M059J (cell line): ENCODE results near the gene HECTD3. TPM values are rescaled to one million over a fixed set of nuclear protein-coding genes. Genes with fewer than 3 reads are reported as not detected.
"Not testable (repeated sequence)": the region's sequence is repeated elsewhere in the genome, so short reads cannot be mapped to it uniquely, and the experiment has no call there.

Source experiments
- DNase-seq: peaks from one replicate; pipeline ENCODE4 v3.0.0-alpha.2; 2012; ENCODE audit warnings: low read depth
- total RNA-seq: library from RNA; depleted of rRNA; stranded (reverse); fragments of >200 nt; shearing (Covaris generic); gene quantifications from 2 replicates; pipeline ENCODE4 v1.2.3, GENCODE V29; 2014

HECTD3 gene
- total RNA-seq, 1 experiment from 2014 or later, result 33.7 TPM

DNA sequence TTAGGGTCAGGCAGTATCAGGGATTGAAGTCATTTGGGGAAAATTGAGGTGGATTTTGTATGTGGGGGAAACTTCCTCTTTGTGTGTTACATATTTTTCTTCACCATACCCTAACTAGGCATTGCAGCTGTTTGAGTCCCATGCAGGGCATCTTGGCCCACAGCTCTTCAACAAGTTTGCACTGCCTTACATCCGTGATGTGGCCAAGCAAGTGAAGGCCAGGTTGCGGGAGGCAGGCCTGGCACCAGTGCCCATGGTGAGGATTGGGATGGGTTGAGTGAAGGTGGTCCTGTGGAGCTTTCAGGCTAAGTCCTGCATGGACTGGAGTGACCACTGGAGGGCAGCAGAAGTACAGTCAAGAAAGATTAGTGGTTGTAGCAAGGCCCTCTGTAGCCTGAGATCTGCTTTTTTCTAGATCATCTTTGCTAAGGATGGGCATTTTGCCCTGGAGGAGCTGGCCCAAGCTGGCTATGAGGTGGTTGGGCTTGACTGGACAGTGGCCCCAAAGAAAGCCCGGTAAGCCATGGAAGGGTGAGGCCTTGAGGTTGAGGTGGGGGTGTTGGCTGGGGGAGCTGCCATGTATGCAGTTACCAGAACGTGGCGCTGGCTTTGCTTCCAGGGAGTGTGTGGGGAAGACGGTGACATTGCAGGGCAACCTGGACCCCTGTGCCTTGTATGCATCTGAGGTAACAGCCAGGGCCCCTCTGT is 3.4 kb upstream of the HECTD3 start:
- DNase-seq, result peak; percentile 77

DNA sequence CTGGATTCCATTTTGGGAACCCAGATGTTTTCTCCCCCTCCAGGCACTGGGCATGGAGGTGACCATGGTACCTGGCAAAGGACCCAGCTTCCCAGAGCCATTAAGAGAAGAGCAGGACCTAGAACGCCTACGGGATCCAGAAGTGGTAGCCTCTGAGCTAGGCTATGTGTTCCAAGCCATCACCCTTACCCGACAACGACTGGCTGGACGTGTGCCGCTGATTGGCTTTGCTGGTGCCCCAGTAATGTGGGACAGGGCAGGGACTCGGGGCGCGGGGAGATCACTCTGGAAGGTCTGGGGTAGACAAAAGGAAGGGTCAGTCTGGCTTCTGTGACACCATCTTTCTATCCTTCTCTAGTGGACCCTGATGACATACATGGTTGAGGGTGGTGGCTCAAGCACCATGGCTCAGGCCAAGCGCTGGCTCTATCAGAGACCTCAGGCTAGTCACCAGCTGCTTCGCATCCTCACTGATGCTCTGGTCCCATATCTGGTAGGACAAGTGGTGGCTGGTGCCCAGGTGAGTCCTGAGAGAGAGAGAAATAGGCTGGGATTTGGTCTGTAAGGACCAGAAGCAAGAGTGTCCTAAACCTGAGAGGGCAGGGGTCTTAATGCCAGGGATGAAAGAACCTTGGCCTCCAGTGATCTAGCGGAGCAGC is 2.6 kb upstream of the HECTD3 start:
- DNase-seq, result no peak

DNA sequence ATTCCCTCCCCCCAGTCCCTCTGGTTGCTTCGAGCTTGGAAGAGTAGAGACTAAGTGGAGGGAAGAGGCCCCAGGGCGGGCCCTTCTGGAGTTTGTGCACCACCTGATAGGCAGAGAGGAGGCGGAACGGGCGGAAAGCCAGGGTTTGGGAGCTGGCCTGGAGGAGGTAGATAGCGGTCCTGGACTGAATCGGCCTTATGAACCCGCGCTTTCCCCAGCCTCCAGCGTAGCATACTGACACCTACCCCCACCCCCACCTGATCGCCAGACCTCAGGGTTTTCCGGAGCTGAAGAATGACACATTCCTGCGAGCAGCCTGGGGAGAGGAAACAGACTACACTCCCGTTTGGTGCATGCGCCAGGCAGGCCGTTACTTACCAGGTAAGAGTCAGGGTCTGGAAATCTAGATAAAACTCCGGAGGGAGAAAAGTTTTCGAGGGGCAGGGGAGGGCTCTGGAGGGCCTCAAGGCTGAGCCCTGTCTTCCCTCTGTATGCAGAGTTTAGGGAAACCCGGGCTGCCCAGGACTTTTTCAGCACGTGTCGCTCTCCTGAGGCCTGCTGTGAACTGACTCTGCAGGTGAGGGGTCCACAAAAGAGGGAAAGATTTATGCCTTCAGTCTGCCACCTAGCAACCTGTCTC is 1.6 kb upstream of the HECTD3 start:
- DNase-seq, result peak; percentile 90

- DNase-seq, result peak; percentile 98
Observed at GRCh38 chr1:45011837-45012638, 914 bp upstream of the HECTD3 start, which contains the start of gene UROD. Gene UROD, plus strand, starts transcription at chr1:45012254. Its CDS starts 12 bp downstream, at chr1:45012266.

- DNase-seq, result peak; percentile 35
Observed at GRCh38 chr1:45009956-45010854, 919 bp downstream of the HECTD3 start.

GRCh38 chr1:45009296-45009865 is 1.7 kb downstream of the HECTD3 start:
- no peak for DNase-seq

- DNase-seq, result no peak
Observed at GRCh38 chr1:45008516-45008915, 2.6 kb downstream of the HECTD3 start.

DNA sequence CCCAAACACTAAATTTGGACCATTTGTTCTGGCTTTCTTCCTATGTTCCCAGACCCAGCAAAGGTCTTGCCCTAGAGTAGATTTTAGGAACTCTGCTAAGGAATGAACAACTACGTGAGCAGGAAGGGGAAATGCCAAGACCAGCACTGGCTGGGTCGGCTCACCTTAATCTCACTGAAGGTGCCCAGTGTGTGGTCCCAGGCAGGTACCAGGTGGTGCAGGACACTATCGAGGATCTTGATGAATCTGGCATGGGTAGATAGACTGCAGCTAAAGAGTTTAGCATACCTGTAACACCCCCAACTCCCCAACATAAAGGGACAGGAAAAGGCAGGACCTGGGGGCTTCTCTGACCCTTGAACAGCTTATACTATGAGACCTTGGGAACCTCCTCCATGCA is 3.0 kb downstream of the HECTD3 start:
- no peak for DNase-seq

DNA sequence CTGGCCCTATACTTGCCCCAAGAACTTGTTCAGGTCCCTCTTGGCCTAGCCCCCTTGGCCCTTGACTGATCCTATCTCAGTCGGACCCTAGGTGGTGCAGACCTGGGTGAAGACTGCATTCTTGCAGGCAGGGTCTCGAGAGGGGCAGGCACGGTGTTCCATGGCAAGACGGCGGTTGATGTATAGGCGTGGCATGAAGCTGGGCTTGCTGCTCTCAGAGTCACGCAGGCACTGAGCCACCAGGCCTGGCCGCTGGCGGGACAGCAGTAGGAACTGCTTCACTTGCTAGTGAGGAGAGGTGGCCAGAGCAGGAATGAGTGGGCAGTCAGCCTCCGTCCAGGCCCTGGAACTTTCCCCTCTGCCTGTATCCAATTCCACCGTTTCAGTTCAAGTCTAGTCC is 3.8 kb downstream of the HECTD3 start:
- no peak for DNase-seq

DNA sequence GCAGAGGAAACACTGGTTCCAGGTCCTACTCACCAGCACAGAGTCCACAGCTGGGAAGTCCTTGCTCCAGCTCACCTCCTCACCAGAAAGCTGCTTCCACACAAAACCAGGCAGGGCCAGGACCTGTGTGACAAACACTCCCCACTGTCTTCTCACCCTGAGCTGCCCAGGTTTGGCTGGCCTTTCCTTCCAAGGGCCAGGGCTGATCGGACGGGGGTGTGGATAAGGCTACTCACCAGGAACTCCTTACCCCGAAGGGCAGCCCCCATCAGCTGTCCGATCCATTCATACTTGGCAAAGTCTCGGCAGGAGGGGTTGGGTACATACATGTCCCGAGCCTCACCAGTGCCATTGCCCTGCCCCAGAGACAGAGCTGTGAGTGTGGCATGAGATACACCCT is 5.4 kb downstream of the HECTD3 start:
- DNase-seq, result no peak

DNA sequence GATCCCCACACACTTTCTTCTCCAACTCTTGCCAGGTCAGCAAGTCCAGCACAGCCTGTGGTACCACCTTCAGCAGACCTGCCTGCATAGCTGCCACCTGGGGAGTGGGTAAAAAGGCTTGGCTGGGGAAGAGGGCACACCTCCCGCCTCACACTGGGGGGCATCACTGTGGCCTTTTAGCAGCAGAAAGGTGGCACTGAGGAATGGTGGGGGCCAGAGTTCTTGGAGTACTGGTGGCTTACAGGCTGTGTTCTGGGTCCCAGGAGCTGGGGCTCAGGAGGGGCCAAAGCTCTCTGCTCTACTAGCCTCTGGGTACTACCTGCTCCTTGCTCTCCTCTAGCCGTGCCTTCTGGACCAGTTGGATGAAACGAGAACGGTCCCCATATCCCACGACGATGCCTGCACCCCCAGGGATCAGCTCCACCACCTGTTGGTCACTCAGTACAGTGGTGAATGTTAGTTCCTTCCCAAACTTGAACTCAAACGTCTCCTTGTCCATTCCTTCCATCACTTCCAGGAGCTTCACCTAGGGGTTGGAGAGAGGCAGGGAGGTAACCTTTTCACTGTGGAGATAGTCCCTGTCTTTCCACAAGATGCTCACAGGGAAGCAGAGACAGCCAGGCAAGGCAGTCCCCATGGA is 6.7 kb downstream of the HECTD3 start:
- DNase-seq, result no peak

DNA sequence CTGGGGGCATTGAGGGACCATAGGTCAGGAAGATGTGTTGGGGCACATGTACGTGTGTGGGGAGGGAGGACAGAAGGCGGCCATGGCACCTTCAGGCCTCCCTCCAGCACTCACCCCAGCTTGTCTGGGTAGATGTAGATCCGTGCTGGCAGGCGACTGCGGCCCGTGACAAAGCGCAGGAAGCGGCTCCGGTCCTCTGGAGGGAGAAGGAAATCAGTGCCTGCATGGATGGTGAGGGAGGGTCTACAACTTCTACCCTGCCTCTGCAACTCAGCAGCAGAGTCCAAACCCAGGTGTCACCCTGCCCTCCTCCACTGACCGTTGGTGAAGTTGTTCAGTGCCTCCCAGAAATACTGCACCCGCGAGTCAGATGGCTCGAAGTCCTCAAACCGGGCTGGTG is 7.4 kb downstream of the HECTD3 start:
- DNase-seq, result no peak

DNA sequence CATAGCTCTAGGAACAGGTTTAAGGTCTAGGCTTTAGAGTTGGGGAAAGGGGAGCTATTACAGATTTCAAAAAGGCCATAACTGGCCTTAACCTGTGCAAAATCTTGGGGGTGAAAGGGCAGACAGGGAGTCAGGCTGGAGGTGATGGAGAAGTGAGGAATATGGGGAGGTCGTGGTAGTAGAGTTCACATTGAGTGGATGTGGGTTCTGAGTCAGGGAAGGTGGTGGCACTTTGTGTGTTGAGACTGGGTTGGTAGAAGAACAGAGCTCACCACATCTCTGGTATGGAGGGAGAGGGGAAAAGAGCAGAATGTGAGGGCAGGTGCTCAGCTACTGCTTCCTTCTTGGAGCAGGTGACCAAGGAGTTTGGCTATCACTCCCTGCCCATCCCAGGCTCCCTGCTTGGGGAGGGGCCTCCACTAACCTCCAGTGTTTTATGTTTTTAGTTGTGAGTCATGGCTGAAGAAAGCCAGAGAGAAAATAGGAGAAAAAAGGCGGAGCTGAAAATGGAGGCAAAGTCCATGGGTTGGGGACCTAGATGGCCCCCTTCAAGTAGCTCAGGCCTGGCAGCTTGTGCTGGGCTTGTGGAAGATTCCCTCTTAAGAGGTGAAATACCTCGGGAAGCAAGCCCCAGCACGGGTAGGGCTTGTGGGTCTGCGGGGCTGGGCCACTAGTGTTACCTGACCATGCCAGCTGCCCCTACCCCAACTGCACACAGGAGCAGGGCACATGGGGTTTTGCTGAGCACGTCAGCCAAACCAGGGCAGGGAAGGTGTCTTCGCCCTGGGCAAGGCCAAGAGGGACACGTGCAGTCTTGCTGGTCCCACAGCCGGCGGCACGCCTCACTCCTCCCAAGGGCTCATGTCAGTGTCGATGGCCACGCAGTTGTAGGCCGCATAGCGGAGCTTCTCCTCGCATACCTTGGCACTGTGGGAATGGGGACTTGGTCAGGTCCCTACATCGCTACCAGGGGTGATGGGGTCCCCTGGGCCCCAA is 8.2 kb downstream of the HECTD3 start:
- no peak for DNase-seq

DNA sequence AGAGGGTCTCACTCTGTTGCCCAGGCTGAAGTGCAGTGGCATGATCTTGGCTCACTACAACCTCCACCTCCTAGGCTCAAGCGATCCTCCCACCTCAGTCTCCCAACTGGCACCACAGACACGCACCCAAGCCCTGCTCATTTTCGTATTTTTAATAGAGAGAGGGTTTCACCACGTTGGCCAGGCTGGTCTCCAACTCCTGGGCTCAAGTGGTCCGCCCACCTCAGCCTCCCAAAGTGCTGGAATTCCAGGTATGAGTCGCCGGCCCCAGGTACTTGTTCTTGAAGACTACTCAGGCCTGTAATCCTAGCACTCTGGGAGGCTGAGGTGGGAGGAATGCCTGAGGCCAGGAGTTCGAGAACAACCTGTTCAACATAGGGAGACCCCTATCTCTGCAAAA is 9.5 kb downstream of the HECTD3 start:
- DNase-seq, result not testable (repeated sequence)

DNA sequence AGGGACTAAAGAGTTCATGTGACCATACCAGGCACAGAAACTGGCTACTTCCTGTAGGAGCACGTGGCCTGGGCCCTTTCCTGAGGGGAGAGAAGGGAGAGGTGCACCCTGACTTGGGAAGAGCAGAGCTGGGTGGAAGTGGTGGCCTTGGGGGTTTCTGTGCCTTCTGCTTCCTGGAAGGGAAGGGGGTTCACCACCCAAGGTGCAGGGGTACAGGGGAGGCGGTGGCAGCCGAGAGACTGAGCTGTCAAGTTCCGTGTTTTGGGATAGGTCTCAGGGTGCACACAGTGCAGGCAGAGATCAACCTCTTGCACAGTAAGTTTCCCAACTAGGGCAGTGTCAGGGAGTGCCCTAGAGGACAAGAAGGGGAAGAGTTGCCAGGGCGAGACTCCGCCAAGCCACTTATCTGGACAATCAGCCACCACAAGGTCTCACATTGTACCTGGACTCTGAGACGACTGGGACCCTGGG is 10.1 kb downstream of the HECTD3 start:
- DNase-seq, result peak; percentile 22

- no peak for DNase-seq
Observed at GRCh38 chr1:44999232-44999631, 11.9 kb downstream of the HECTD3 start.

DNA sequence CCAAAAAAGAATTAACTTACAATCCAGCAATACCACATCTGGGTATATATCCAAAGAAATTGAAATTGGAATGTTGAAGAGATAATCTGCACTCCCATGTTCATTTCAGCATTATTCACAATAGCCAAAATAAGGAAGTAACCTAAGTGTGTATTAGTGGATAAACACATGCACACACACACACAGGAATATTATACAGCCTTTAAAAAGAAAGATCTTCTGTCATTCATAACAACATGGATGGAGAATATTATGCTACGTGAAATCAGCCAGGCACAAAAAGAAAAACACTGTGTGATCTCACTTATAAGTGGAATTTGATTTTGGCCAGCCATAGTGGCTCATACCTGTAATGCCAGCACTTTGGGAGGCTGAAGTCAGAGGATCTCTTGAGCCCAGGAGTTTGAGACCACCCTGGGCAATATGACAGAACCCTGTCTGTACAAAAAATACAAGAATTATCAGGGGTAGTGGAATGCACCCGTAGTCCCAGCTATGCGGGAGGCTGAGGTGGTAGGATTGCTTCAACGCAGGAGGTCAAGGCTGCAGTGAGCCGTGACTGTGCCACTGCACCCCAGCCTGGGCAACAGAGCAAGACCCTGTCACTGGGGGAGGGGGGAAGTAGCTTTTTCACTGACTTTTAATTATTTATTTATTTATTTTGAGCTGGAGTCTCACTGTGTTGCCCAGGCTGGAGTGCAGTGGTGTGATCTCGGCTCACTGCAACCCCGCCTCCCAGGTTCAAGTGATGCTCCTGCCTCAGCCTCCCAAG is 15.5 kb downstream of the HECTD3 start:
- DNase-seq, result no peak

DNA sequence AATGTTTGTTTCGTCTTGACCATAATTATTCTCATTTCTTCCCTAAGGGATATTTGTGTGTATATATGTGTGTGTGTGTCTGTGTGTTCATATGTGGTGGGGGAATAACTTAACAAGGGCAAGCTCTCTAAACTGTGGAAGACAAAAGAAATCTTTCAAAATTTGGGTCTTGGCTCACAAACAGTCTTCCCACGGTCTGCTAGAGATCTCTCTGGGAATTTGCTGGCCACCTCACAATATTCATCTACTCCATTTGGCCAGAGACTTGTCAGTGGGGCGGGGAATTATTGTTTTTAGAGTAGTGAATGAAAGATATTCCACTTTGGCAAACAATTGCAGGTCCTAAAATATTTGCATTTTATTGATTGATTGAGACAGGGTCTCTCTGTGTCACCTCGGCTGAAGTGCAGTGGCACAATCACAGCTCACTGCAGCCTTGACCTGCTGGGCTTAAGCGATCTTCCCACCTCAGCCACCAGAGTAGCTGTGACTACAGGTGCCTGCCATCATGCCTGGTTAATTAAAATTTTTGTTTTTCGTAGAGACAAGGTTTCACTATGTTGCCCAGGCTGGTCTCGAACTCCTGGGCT is 16.7 kb downstream of the HECTD3 start:
- DNase-seq, result no peak
